ENCODE measurements around the gene ST6GALNAC4.
"Not testable (repeated sequence)": the region's sequence is repeated elsewhere in the genome, so short reads cannot be mapped to it uniquely, and the experiment has no call there.

ST6GALNAC4 gene

GRCh38 chr9:127884976-127885490 lies 31.8 kb downstream of the ST6GALNAC4 start:
- no peak for DNase-seq

- no peak for DNase-seq
Observed at GRCh38 chr9:127884427-127884911, 32.4 kb downstream of the ST6GALNAC4 start.

GRCh38 chr9:127883959-127884358 lies 32.9 kb downstream of the ST6GALNAC4 start:
- DNase-seq: no peak

GRCh38 chr9:127881715-127882114 lies 35.1 kb downstream of the ST6GALNAC4 start:
- DNase-seq: not testable (repeated sequence)

- DNase-seq: no peak
Observed at GRCh38 chr9:127880143-127880542, 36.7 kb downstream of the ST6GALNAC4 start.

GRCh38 chr9:127878652-127879390 lies 38.0 kb downstream of the ST6GALNAC4 start:
- no peak for DNase-seq

- DNase-seq: no peak
Observed at GRCh38 chr9:127878001-127878651, 38.7 kb downstream of the ST6GALNAC4 start.

- no peak for DNase-seq
Observed at GRCh38 chr9:127877566-127877998, 39.3 kb downstream of the ST6GALNAC4 start, which contains the start of gene AK1. AK1 (minus strand) TSS chr9:127877675; CDS start chr9:127874617, 3,058 bp downstream.

- DNase-seq: no peak
Observed at GRCh38 chr9:127876764-127877562, 39.9 kb downstream of the ST6GALNAC4 start.

GRCh38 chr9:127876026-127876763 lies 40.6 kb downstream of the ST6GALNAC4 start:
- DNase-seq: no peak

- no peak for DNase-seq
Observed at GRCh38 chr9:127875306-127875966, 41.4 kb downstream of the ST6GALNAC4 start.

GRCh38 chr9:127874301-127875221 lies 42.3 kb downstream of the ST6GALNAC4 start:
- DNase-seq: no peak

- DNase-seq: no peak
Observed at GRCh38 chr9:127873886-127874285, 43.0 kb downstream of the ST6GALNAC4 start.

GRCh38 chr9:127873223-127873691 lies 43.6 kb downstream of the ST6GALNAC4 start:
- no peak for DNase-seq

- no peak for DNase-seq
Observed at GRCh38 chr9:127872369-127873222, 44.2 kb downstream of the ST6GALNAC4 start.

GRCh38 chr9:127871531-127871930 lies 45.3 kb downstream of the ST6GALNAC4 start:
- no peak for DNase-seq

GRCh38 chr9:127870887-127871286 lies 46.0 kb downstream of the ST6GALNAC4 start:
- no peak for DNase-seq

GRCh38 chr9:127870153-127870491 lies 46.7 kb downstream of the ST6GALNAC4 start:
- not testable (repeated sequence) for DNase-seq

Measured in stimulated activated CD4-positive, alpha-beta T cell treated with anti-CD3 and anti-CD28 coated beads, Interleukin-2, amount 100 ng/mL, for 24 hours (primary cell).